PC-3 (cell line): ENCODE measurements around the gene ZNF296. TPM values are rescaled to one million over a fixed set of nuclear protein-coding genes. Genes with fewer than 3 reads are reported as not detected.

ENCODE experiments used
- ATAC-seq: fragments of 200-7000 bp; cut with Tn5 transposase; 2 replicates; pipeline ENCODE4 v1.9.1; 2020; ENCODE audit warnings: mild to moderate bottlenecking, moderate library complexity
- BruUV-seq: library from RNA; stranded (reverse); fragments of 400-500 nt; replicated peaks from 2 replicates; lab custom pipeline; 2021; lab: Mats Ljungman, UMichigan
- CTCF ChIA-PET: fragments of 300-600 bp; sonication (Branson Sonifier 250); formaldehyde crosslinking; loops from one replicate; lab custom pipeline; 2022; ENCODE audit warnings: antibody characterized with exemption; lab: Charles Lee
- POLR2A ChIA-PET: fragments of 300-600 bp; sonication (Branson Sonifier 250); formaldehyde crosslinking; loops from one replicate; lab custom pipeline; 2022; ENCODE audit warnings: antibody characterized with exemption; ENCODE audit not compliant: unreplicated experiment; lab: Charles Lee
- DNase-seq: peaks from one replicate; pipeline ENCODE4 v3.0.0-alpha.2; 2015
- H2AFZ ChIP-seq: fragments of 300-600 bp; sonication (generic); 2 replicates; pipeline ENCODE4 v1.6.0; 2016; ENCODE audit warnings: antibody characterized with exemption, low read length
- H3F3A ChIP-seq: fragments of 300-600 bp; sonication (generic); one replicate; pipeline ENCODE4 v1.6.0; 2017; ENCODE audit warnings: antibody characterized with exemption, low read length, control low read depth, mild to moderate bottlenecking; ENCODE audit not compliant: unreplicated experiment
- H3K27ac ChIP-seq: fragments of 300-600 bp; sonication (generic); 2 replicates; pipeline ENCODE4 v1.5.1; 2016; ENCODE audit warnings: mild to moderate bottlenecking, low read length
- H3K27me3 ChIP-seq: fragments of 300-600 bp; sonication (generic); 2 replicates; pipeline ENCODE4 v1.6.1; 2016; ENCODE audit warnings: low read length, mixed read lengths
- H3K36me3 ChIP-seq: fragments of 300-600 bp; sonication (generic); 2 replicates; pipeline ENCODE4 v1.6.1; 2016; ENCODE audit warnings: low read depth, mixed run types, low read length, mixed read lengths
- H3K4me1 ChIP-seq: fragments of 300-600 bp; sonication (generic); 2 replicates; pipeline ENCODE4 v1.5.1; 2016; ENCODE audit warnings: low read length; ENCODE audit not compliant: insufficient read depth
- H3K4me2 ChIP-seq: fragments of 300-600 bp; sonication (generic); 2 replicates; pipeline ENCODE4 v1.6.0; 2016; ENCODE audit warnings: low read length
- H3K4me3 ChIP-seq: fragments of 300-600 bp; sonication (generic); 2 replicates; pipeline ENCODE4 v1.5.1; 2016; ENCODE audit warnings: mild to moderate bottlenecking, low read length, mixed read lengths
- H3K79me2 ChIP-seq: fragments of 300-600 bp; sonication (generic); 2 replicates; pipeline ENCODE4 v1.6.1; 2017; ENCODE audit warnings: low read length, mixed read lengths
- H3K9ac ChIP-seq: fragments of 300-600 bp; sonication (generic); 2 replicates; pipeline ENCODE4 v1.6.0; 2016; ENCODE audit warnings: mild to moderate bottlenecking, low read length
- H3K9me2 ChIP-seq: fragments of 300-600 bp; sonication (generic); replicated peaks from 2 replicates; pipeline ENCODE4 v1.6.1; 2016; ENCODE audit warnings: mixed run types, low read length, mixed read lengths
- H3K9me3 ChIP-seq: fragments of 300-600 bp; sonication (generic); 2 replicates; pipeline ENCODE4 v1.6.1; 2016; ENCODE audit warnings: low read length, mixed read lengths
- H4K20me1 ChIP-seq: fragments of 300-600 bp; sonication (generic); 2 replicates; pipeline ENCODE4 v1.6.1; 2016; ENCODE audit warnings: low read length, mixed read lengths
- EZH2 ChIP-seq: fragments of 300-600 bp; sonication (generic); IDR thresholded peaks from one replicate; pipeline ENCODE4 v1.6.1; 2017; ENCODE audit warnings: antibody characterized with exemption, mild to moderate bottlenecking, low read length; ENCODE audit not compliant: unreplicated experiment
- EZH2phosphoT487 ChIP-seq: fragments of 300-600 bp; sonication (generic); IDR thresholded peaks from 2 replicates; pipeline ENCODE4 v1.6.1; 2018; ENCODE audit warnings: mild to moderate bottlenecking, antibody characterized with exemption, low read length, borderline replicate concordance
- intact Hi-C: fragments of 100-400 bp; cut with micrococcal nuclease; formaldehyde crosslinking; loops from 2 replicates; pipeline ENCODE4 v1.9.0; 2023
- total RNA-seq: library from RNA; depleted of rRNA; stranded (reverse); fragments of >200 nt; gene quantifications from 2 replicates; pipeline ENCODE4 v1.2.3, GENCODE V29; 2014
- TF ChIP-seq, protein P1 (sequence below): fragments of 300-600 bp; sonication (generic); conservative IDR thresholded peaks from 2 replicates; pipeline ENCODE4 v1.5.1; 2017; ENCODE audit warnings: antibody characterized with exemption, low read depth, mild to moderate bottlenecking, low read length

Gene ZNF296
- total RNA-seq, 1 experiment from 2014 or later, result 2.4 TPM

GRCh38 chr19:45098521-45099466, 22.5 kb upstream of the ZNF296 start:
- peaks cover 10% of the 10 kb centered on the region; the same call in 1 of the 2 replicates for H4K20me1 ChIP-seq
- BruUV-seq, result no TSS peak
- TF ChIP-seq, protein P1, sequence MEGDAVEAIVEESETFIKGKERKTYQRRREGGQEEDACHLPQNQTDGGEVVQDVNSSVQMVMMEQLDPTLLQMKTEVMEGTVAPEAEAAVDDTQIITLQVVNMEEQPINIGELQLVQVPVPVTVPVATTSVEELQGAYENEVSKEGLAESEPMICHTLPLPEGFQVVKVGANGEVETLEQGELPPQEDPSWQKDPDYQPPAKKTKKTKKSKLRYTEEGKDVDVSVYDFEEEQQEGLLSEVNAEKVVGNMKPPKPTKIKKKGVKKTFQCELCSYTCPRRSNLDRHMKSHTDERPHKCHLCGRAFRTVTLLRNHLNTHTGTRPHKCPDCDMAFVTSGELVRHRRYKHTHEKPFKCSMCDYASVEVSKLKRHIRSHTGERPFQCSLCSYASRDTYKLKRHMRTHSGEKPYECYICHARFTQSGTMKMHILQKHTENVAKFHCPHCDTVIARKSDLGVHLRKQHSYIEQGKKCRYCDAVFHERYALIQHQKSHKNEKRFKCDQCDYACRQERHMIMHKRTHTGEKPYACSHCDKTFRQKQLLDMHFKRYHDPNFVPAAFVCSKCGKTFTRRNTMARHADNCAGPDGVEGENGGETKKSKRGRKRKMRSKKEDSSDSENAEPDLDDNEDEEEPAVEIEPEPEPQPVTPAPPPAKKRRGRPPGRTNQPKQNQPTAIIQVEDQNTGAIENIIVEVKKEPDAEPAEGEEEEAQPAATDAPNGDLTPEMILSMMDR, result no peak
- TF ChIP-seq EZH2, result no peak
- TF ChIP-seq EZH2phosphoT487, result no peak
- H3K4me3 ChIP-seq, result peak overlapping the region; percentile 52
- no peaks in the 10 kb centered on the region for H3K36me3 ChIP-seq
- no peak for DNase-seq
- no peaks in the 10 kb centered on the region for H3K9me3 ChIP-seq
- H2AFZ ChIP-seq, result no peak overlapping the region
- no peak overlapping the region for H3K9ac ChIP-seq
- H3F3A ChIP-seq, result no peaks in the 10 kb centered on the region
- no peaks in the 10 kb centered on the region for H3K9me2 ChIP-seq
- intact Hi-C loops, result loop anchor here (10.0 kb wide), 1 partner anchor 236 kb away; no protein-coding TSS in a partner anchor
- peaks cover 98% of the 10 kb centered on the region for H3K79me2 ChIP-seq
- ATAC-seq, result peak; percentile 10
- no peaks in the 10 kb centered on the region for H3K27me3 ChIP-seq
- H3K4me1 ChIP-seq, result peaks cover 27% of the 10 kb centered on the region
- H3K27ac ChIP-seq, result peak overlapping the region; percentile 91
- peak overlapping the region; percentile 80 for H3K4me2 ChIP-seq
- ChIA-PET POLR2A (no interaction called here), CTCF (interaction anchor here (0.5 kb wide), 1 partner anchor 159 kb away, joined by 3 read pairs; no protein-coding TSS in a partner anchor)

DNA sequence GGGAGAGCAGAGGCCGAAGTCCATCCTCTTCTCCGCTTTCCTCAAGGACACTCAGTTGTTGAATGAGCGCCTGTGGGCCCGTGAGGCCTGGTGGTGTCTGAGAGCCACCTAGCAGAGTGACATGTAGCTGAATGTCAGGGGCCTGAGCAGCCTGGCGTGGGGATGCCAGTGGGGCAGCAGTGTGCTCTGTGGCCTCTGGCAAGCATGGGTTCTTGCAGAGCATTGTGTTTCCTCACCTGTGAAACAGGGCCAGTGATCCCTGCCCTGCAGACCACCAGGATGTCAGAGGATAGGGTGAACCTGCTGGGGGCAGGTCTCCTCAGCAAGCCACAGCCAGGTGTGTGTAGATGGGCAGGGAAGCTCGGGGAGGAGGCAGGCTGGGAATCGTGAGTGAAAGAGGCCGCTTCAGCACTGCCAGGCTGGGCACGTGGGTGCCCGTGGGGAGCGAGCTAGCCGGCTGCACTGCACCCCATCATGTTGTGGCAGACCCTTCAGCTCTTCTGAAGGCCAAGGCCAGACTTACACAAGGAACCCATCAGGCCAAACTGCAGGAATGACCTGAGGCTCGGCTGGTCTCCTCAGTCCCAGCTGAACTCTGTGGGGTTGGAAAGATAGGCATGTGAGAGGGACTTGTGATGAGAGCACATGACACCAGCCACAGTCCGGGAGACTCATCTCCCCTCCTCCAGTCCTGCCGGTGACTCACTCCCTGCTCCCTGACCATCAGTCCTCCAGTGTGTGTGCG, 21.7 kb upstream of the ZNF296 start:
- H2AFZ ChIP-seq, result peak overlapping the region; percentile 57; the same call in 1 of the 2 replicates
- peaks cover 100% of the 10 kb centered on the region for H3K79me2 ChIP-seq
- TF ChIP-seq, protein P1, result no peak
- TF ChIP-seq EZH2 (no peak), EZH2phosphoT487 (no peak)
- H3K4me2 ChIP-seq, result peak overlapping the region; percentile 80
- H3K4me1 ChIP-seq, result peaks cover 27% of the 10 kb centered on the region
- POLR2A ChIA-PET, result no interaction called here
- DNase-seq, result peak; percentile 87
- CTCF ChIA-PET, result no interaction called here
- intact Hi-C loops, result loop anchor here (10.0 kb wide), 1 partner anchor 237 kb away; no protein-coding TSS in a partner anchor
- H3K27ac ChIP-seq, result peak overlapping the region; percentile 91
- no peaks in the 10 kb centered on the region for H3K9me2 ChIP-seq
- peak; percentile 99 for ATAC-seq
- no TSS peak for BruUV-seq
- H3K27me3 ChIP-seq, result no peaks in the 10 kb centered on the region
- peak overlapping the region; percentile 67 for H3K9ac ChIP-seq
- H3K36me3 ChIP-seq, result no peaks in the 10 kb centered on the region
- H3K4me3 ChIP-seq, result peak overlapping the region; percentile 52; the same call in 1 of the 2 replicates
- H4K20me1 ChIP-seq, result peaks cover 10% of the 10 kb centered on the region; the same call in 1 of the 2 replicates
- H3F3A ChIP-seq, result no peaks in the 10 kb centered on the region
- H3K9me3 ChIP-seq, result no peaks in the 10 kb centered on the region
